HCT116 (cell line): ENCODE measurements around the gene TOX2. TPM values are rescaled to one million over a fixed set of nuclear protein-coding genes. Genes with fewer than 3 reads are reported as not detected.

Experiments used
- ATAC-seq: fragments of 200-7000 bp; cut with Tn5 transposase; 2 replicates; pipeline ENCODE4 v1.9.1; 2020; ENCODE audit warnings: mild to moderate bottlenecking, moderate library complexity
- BruUV-seq: library from RNA; stranded (reverse); fragments of 400-500 nt; replicated peaks from 2 replicates; lab custom pipeline; 2021; lab: Mats Ljungman, UMichigan
- CTCF ChIA-PET: fragments of 300-600 bp; sonication (Branson Sonifier 250); formaldehyde crosslinking; loops from one replicate; lab custom pipeline; 2021; ENCODE audit warnings: antibody characterized with exemption; lab: Charles Lee
- POLR2A ChIA-PET: fragments of 300-600, 350-600 bp; sonication (Branson Sonifier 250); formaldehyde crosslinking; loops from one replicate; lab custom pipeline; 2021; ENCODE audit warnings: antibody characterized with exemption; lab: Charles Lee
- RAD21 ChIA-PET, 2 experiments: fragments of 300-600 bp; sonication (Branson Sonifier 250); formaldehyde crosslinking; loops; one replicate each; lab custom pipeline; 2023; ENCODE audit warnings: low total read pairs in 2 of 2; ENCODE audit not compliant: uncharacterized antibody in 2 of 2, unreplicated experiment in 2 of 2, low non-redundant PET in 1 of 2; lab: Charles Lee
- DNase-seq: peaks from one replicate; pipeline ENCODE4 v3.0.0-alpha.2; 2010; ENCODE audit warnings: low read depth, low spot score
- H2AFZ ChIP-seq: fragments of 200-600 bp; shearing (Covaris generic), sonication (generic); 2 replicates; pipeline ENCODE4 v1.6.1; 2017; ENCODE audit warnings: low read depth, mixed run types, mixed read lengths, antibody characterized with exemption, low read length; ENCODE audit not compliant: poor library complexity, severe bottlenecking
- H3K27ac ChIP-seq: 2 replicates; pipeline ENCODE4 v1.5.1; 2012; ENCODE audit warnings: low read depth, low read length
- H3K27me3 ChIP-seq: fragments of 200-600 bp; sonication (generic); 2 replicates; pipeline ENCODE4 v1.6.1; 2016; ENCODE audit warnings: mixed run types, low read length, mixed read lengths; ENCODE audit not compliant: insufficient read depth
- H3K36me3 ChIP-seq, 2 experiments: fragments of 200-500 bp in 1 of 2; fragments of 200-600 bp in 1 of 2; sonication (Bioruptor generic) in 1 of 2; sonication (generic) in 1 of 2; 2 replicates each; pipeline versions ENCODE4 v1.5.1 to v1.6.1; 2014 to 2016; ENCODE audit warnings: low read length in 2 of 2, inconsistent platforms in 1 of 2, mixed read lengths in 1 of 2, mixed run types in 1 of 2; ENCODE audit not compliant: insufficient read depth in 2 of 2, control insufficient read depth in 1 of 2
- H3K4me1 ChIP-seq, 2 experiments: fragments of 200-600 bp in 1 of 2; sonication (generic) in 1 of 2; 2 replicates each; pipeline versions ENCODE4 v1.5.1 to v1.6.1; 2012 to 2017; ENCODE audit warnings: low read length in 2 of 2, inconsistent platforms in 1 of 2, mild to moderate bottlenecking in 1 of 2, mixed read lengths in 1 of 2, mixed run types in 1 of 2, moderate library complexity in 1 of 2; ENCODE audit not compliant: insufficient read depth in 2 of 2, control insufficient read depth in 1 of 2
- H3K4me2 ChIP-seq: fragments of 200-600 bp; sonication (generic); 2 replicates; pipeline ENCODE4 v1.6.1; 2017; ENCODE audit warnings: mixed run types, low read length, mixed read lengths
- H3K4me3 ChIP-seq, 2 experiments: fragments of 200-600 bp in 1 of 2; sonication (generic) in 1 of 2; replicated peaks in 1 of 2; 2 replicates each; pipeline ENCODE4 v1.5.1; 2011 to 2016; ENCODE audit warnings: low read length in 2 of 2, control low read depth in 1 of 2, low read depth in 1 of 2, mild to moderate bottlenecking in 1 of 2, mixed read lengths in 1 of 2, mixed run types in 1 of 2
- H3K79me2 ChIP-seq: fragments of 200-600 bp; sonication (generic); 2 replicates; pipeline ENCODE4 v1.6.1; 2017; ENCODE audit warnings: mild to moderate bottlenecking, mixed run types, low read length, moderate library complexity, mixed read lengths; ENCODE audit not compliant: insufficient read depth
- H3K9ac ChIP-seq: fragments of 200-600 bp; sonication (generic); 2 replicates; pipeline ENCODE4 v1.6.1; 2016; ENCODE audit warnings: low read length, mixed read lengths
- H3K9me2 ChIP-seq: fragments of 200-600 bp; sonication (generic), shearing (Covaris generic); 2 replicates; pipeline ENCODE4 v1.6.1; 2017; ENCODE audit warnings: mixed run types, mild to moderate bottlenecking, moderate library complexity; ENCODE audit not compliant: insufficient read depth
- H3K9me3 ChIP-seq, 2 experiments: fragments of 200-500 bp in 1 of 2; fragments of 200-600 bp in 1 of 2; sonication (Bioruptor generic) in 1 of 2; sonication (generic) in 1 of 2; 2 replicates each; pipeline ENCODE4 v1.6.1; 2014 to 2017; ENCODE audit warnings: low read length in 2 of 2, mixed read lengths in 2 of 2, inconsistent platforms in 1 of 2, low read depth in 1 of 2, mild to moderate bottlenecking in 1 of 2, mixed run types in 1 of 2, moderate library complexity in 1 of 2; ENCODE audit not compliant: control insufficient read depth in 1 of 2, insufficient read depth in 1 of 2
- H4K20me1 ChIP-seq: fragments of 200-600 bp; sonication (generic), shearing (Covaris generic); 2 replicates; pipeline ENCODE4 v1.6.1; 2017; ENCODE audit warnings: mixed run types, mild to moderate bottlenecking, moderate library complexity; ENCODE audit not compliant: insufficient read depth
- EGR1 ChIP-seq: IDR thresholded peaks from 2 replicates; pipeline ENCODE4 v1.6.1; 2012; ENCODE audit warnings: low read depth
- EZH2 ChIP-seq: fragments of 200-600 bp; sonication (generic); IDR thresholded peaks from 2 replicates; pipeline ENCODE4 v1.6.1; 2017; ENCODE audit warnings: antibody characterized with exemption, mixed run types
- FOSL1 ChIP-seq: IDR thresholded peaks from 2 replicates; pipeline ENCODE4 v1.6.1; 2012; ENCODE audit warnings: low read depth
- JUND ChIP-seq: IDR thresholded peaks from 2 replicates; pipeline ENCODE4 v1.6.1; 2012
- MAX ChIP-seq: IDR thresholded peaks from 2 replicates; pipeline ENCODE4 v1.6.1; 2012
- POLR2A ChIP-seq: IDR thresholded peaks from 2 replicates; pipeline ENCODE4 v1.7.0; 2011; ENCODE audit warnings: borderline replicate concordance; ENCODE audit not compliant: insufficient read depth, insufficient read length; ENCODE audit errors: extremely low read depth
- REST ChIP-seq: IDR thresholded peaks from 2 replicates; pipeline ENCODE4 v1.6.1; 2012; ENCODE audit warnings: low read depth
- SRF ChIP-seq: IDR thresholded peaks from 2 replicates; pipeline ENCODE4 v1.6.1; 2012; ENCODE audit warnings: low read depth
- YY1 ChIP-seq: IDR thresholded peaks from 2 replicates; pipeline ENCODE4 v1.6.1; 2011; ENCODE audit warnings: low read length, low read depth, moderate library complexity, mild to moderate bottlenecking; ENCODE audit not compliant: insufficient replicate concordance; ENCODE audit errors: extremely low read depth
- ZNF274 ChIP-seq: fragments of 200-500 bp; sonication (Bioruptor generic); IDR thresholded peaks from 2 replicates; pipeline ENCODE4 v1.6.1; 2014; ENCODE audit warnings: mild to moderate bottlenecking, low read depth, low read length, inconsistent platforms
- intact Hi-C: fragments of 100-400 bp; cut with micrococcal nuclease; formaldehyde crosslinking; loops from 2 replicates; pipeline ENCODE4 v1.10.0; 2022
- total RNA-seq: library from RNA; stranded (reverse); gene quantifications from one replicate; pipeline ENCODE4 v1.2.1, GENCODE V29; 2021; ENCODE audit not compliant: unreplicated experiment
- TF ChIP-seq, protein P1 (sequence below): IDR thresholded peaks from 2 replicates; pipeline ENCODE4 v1.6.1; 2011; ENCODE audit warnings: mild to moderate bottlenecking, low read length, moderate library complexity; ENCODE audit not compliant: insufficient replicate concordance; ENCODE audit errors: extremely low read depth

TOX2 gene
- total RNA-seq, 1 experiment from 2014 or later, result 39.6 TPM

DNA sequence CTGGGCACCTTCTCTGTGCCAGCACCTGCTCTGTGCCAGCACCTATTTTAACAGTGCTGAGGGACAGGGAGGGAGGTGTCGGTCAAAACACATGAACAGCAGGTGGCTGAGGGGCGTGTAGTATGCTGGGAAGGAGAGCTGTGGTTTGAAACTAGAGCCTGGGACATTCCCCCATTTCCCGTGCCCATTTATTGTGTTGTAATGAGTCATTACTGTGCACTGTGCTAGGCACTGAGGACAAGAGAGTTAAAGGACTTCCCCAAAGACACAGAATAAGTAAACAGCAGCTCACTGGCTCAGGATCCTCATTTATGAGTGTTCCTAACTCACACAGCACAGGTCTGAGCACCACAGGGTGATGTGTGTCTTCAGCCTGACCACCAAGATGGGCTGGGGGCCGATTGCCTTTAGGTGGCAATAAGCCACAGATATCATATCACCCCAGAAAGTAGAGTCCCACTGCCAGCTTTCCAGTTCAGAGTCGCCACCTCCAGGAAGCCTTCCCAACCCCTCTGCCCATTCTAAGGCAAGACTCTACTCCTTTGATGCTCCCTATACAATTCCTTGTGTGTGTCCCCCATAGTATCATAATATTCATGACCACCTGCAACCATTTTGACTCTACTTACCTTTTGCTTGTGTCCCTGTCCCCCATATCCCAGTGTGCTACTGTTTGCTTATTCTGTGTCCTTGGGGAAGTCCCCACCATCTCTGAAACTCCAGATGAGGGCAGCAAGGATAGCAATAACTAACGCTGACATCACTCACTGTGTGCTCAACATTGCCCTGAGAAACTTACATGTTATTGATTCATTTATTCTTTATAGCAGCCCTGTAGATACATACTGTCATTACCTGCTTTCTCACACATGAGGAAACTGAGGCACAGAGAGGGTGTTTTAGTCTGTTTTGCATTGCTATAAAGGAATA, 87.3 kb downstream of the TOX2 start (continued):
- TF ChIP-seq EZH2, result no peak
- peak; percentile 68 for TF ChIP-seq JUND
- TF ChIP-seq FOSL1, result peak; percentile 66
- TF ChIP-seq EGR1, result no peak
- TF ChIP-seq POLR2A, result no peak
- TF ChIP-seq, all 23 proteins: peak for 6

- Histone ChIP-seq H2AFZ (no peak overlapping the region), H3K27ac (no peak overlapping the region), H3K27me3 (no peaks in the 10 kb centered on the region), H4K20me1 (no peaks in the 10 kb centered on the region), H3K36me3 (no peaks in the 10 kb centered on the region), H3K9me3 (no peaks in the 10 kb centered on the region), H3K79me2 (no peaks in the 10 kb centered on the region), H3K9me2 (no peaks in the 10 kb centered on the region), H3K4me1 (peaks cover 13 to 26% of the 10 kb centered on the region in 2 experiments), H3K9ac (no peak overlapping the region), H3K4me2 (no peak overlapping the region), H3K4me3 (no peak overlapping the region)
- TF ChIP-seq REST, result no peak
- no peak for TF ChIP-seq POLR2A
- TF ChIP-seq YY1, result no peak
- no peak for TF ChIP-seq SRF
- no peak for TF ChIP-seq ZNF274
- TF ChIP-seq, protein P1, sequence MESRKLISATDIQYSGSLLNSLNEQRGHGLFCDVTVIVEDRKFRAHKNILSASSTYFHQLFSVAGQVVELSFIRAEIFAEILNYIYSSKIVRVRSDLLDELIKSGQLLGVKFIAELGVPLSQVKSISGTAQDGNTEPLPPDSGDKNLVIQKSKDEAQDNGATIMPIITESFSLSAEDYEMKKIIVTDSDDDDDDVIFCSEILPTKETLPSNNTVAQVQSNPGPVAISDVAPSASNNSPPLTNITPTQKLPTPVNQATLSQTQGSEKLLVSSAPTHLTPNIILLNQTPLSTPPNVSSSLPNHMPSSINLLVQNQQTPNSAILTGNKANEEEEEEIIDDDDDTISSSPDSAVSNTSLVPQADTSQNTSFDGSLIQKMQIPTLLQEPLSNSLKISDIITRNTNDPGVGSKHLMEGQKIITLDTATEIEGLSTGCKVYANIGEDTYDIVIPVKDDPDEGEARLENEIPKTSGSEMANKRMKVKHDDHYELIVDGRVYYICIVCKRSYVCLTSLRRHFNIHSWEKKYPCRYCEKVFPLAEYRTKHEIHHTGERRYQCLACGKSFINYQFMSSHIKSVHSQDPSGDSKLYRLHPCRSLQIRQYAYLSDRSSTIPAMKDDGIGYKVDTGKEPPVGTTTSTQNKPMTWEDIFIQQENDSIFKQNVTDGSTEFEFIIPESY, result no peak
- TF ChIP-seq MAX, result no peak
- TF ChIP-seq JUND, result no peak
- RAD21 ChIA-PET, result no interaction called here
- CTCF ChIA-PET, result no interaction called here
- no peak for DNase-seq
- ATAC-seq, result no peak
- intact Hi-C loops, result no loop called here
- BruUV-seq, result no TSS peak
- POLR2A ChIA-PET, result no interaction called here
Observed at GRCh38 chr20:44002861-44003260, 88.2 kb downstream of the TOX2 start.
